WERI-Rb-1 (cell line): ENCODE measurements around the gene IMPDH1.

Experiments
- DNase-seq: peaks from one replicate; pipeline ENCODE4 v3.0.0-alpha.2; 2020
- H3K27ac ChIP-seq: fragments of 250-450 bp; sonication (Bioruptor Pico); 2 replicates; pipeline ENCODE4 v1.5.1; 2020; ENCODE audit warnings: mild to moderate bottlenecking, moderate library complexity
- H3K27me3 ChIP-seq: fragments of 250-450 bp; sonication (Bioruptor Pico); 2 replicates; pipeline ENCODE4 v1.5.1; 2021; ENCODE audit warnings: mild to moderate bottlenecking, low read depth, moderate library complexity; ENCODE audit not compliant: insufficient read depth, severe bottlenecking
- H3K36me3 ChIP-seq: fragments of 250-450 bp; sonication (Bioruptor Pico); 2 replicates; pipeline ENCODE4 v1.5.1; 2020; ENCODE audit warnings: mild to moderate bottlenecking, moderate library complexity
- H3K4me3 ChIP-seq: 2 replicates; pipeline ENCODE4 v1.5.1; 2011; ENCODE audit warnings: low read depth, mild to moderate bottlenecking, control low read depth, low read length
- H3K9me3 ChIP-seq: fragments of 250-450 bp; sonication (Bioruptor Pico); 2 replicates; pipeline ENCODE4 v1.5.1; 2021; ENCODE audit warnings: mild to moderate bottlenecking, moderate library complexity; ENCODE audit not compliant: severe bottlenecking
- CTCF ChIP-seq: IDR thresholded peaks from 2 replicates; pipeline ENCODE4 v1.5.1; 2011; ENCODE audit warnings: low read depth, mild to moderate bottlenecking, control low read depth, inconsistent platforms, low read length

IMPDH1 gene

DNA sequence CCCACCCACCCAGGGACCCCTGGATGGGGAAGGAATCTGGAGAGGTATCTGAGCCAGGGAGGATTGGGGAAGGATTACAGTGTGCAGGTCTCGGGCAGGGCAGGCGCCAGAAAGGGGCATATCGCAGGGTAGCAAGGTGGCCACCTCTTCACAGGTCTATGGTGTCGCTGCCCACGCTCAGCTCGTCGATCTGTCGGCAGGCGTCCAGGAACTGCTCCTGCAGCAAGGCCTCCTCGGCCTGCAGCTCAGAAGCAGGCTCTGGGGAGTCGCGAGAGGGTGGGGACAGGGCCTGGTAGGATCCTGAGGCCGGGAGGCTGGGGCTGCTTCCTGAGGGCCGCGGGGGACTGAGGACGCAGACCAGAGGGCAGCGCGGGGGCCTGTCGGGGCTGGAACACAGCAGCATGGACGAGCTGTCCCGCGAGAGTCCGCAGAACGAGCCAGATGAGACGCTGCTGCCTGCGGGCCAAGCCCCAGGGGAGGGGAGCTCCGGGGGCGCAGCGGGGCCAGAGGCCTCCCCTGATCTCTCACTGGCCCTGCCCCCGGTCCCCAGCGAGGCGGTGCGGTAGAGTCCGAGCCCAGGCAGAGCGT, 59.0 kb downstream of the IMPDH1 start:
- Histone ChIP-seq H3K27me3 (no peaks in the 10 kb centered on the region), H3K36me3 (no peaks in the 10 kb centered on the region), H3K9me3 (no peaks in the 10 kb centered on the region), H3K4me3 (no peak overlapping the region), H3K27ac (no peak overlapping the region)
- no peak for DNase-seq
- TF ChIP-seq CTCF, result no peak

DNA sequence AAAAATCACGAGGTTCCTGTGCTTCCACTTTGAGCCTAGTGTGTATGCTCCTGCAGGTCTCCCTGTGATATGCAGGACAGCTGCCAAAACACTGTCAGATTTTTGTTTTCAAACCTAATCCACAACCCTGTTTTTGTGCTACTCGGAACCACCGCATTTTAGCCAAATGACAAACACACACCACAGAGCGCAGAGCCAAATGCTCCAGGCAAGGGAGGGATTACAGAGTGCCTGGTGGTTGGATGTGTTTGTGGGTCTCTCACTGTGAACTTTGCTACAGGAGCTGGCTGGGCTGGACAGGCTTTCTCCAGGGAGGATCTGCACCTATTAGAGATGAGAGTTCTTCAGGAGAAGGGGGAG, 60.3 kb downstream of the IMPDH1 start:
- Histone ChIP-seq H3K4me3 (no peak overlapping the region), H3K27ac (no peak overlapping the region), H3K27me3 (no peaks in the 10 kb centered on the region), H3K36me3 (no peaks in the 10 kb centered on the region), H3K9me3 (no peaks in the 10 kb centered on the region)
- DNase-seq, result no peak
- TF ChIP-seq CTCF, result no peak

- Histone ChIP-seq H3K4me3 (no peak overlapping the region), H3K36me3 (no peaks in the 10 kb centered on the region), H3K9me3 (no peaks in the 10 kb centered on the region), H3K27ac (no peak overlapping the region), H3K27me3 (no peaks in the 10 kb centered on the region)
- TF ChIP-seq CTCF, result peak; percentile 79
- peak; percentile 74 for DNase-seq
These were observed 62.1 kb downstream of the IMPDH1 start for GRCh38 chr7:128347647-128348097.

- Histone ChIP-seq H3K27ac (no peak overlapping the region), H3K9me3 (no peaks in the 10 kb centered on the region), H3K4me3 (no peak overlapping the region), H3K27me3 (no peaks in the 10 kb centered on the region), H3K36me3 (peaks cover 7% of the 10 kb centered on the region)
- TF ChIP-seq CTCF, result no peak
- no peak for DNase-seq
These were observed 65.4 kb downstream of the IMPDH1 start for GRCh38 chr7:128344431-128344774.

DNA sequence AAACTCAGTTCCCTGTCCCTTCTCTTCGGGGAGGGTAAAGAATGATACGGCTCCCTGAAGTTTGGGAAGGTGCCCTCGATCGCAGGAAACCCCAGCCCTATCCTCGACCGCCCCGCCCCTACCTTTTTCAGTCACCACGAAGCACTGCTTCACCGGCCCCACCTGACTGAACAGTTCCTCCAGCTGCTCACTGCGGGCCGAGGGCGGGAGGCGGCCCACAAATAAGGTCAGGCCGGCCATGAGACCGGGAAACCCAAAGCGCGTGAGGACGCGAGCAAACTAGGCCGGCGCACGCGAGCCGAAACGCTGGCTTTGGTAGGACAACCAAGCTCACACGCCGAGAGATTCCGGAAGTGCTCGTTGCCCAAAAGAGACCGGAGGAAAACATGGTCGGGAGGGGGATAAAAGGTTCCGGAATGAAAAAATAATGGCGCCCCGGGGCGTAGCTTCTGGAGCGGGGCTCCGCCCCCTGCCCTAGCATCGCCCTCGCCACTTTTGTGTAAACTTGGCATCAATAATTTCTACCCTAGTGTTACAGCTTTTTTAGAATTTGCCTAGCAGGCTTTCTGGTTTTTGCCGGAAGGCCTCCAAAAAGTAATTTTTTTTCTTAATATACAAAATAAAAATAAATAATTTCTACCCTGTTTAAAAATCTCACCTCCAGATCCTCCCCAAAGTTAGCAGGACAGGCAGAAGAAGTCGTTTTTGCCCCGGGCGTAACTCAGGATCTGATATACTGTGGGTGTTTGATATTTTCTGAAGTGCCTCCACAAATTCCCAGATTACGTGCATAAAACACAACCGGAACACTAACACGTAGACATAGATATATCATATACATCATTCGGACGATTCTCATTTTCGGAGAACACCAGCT, 66.0 kb downstream of the IMPDH1 start, which contains the start of gene RBM28:
TSS of gene RBM28 (minus strand) at position 355 of the 877 bp plus-strand sequence. CDS start at position 240, 115 bp downstream.
- peak; percentile 84 for DNase-seq
- TF ChIP-seq CTCF, result no peak
- Histone ChIP-seq H3K27ac (peak within 1 kb of the TSS; percentile 80), H3K36me3 (peaks cover 12% of the 10 kb centered on the region), H3K27me3 (no peaks in the 10 kb centered on the region), H3K4me3 (peak within 1 kb of the TSS; percentile 97), H3K9me3 (no peaks in the 10 kb centered on the region)
